ENCODE measurements around the gene USP24. TPM values are rescaled to one million over a fixed set of nuclear protein-coding genes. Genes with fewer than 3 reads are reported as not detected.
A peak's percentile ranks its signal among the peaks of the same experiment; 100 is the strongest.

USP24 gene, protein sequence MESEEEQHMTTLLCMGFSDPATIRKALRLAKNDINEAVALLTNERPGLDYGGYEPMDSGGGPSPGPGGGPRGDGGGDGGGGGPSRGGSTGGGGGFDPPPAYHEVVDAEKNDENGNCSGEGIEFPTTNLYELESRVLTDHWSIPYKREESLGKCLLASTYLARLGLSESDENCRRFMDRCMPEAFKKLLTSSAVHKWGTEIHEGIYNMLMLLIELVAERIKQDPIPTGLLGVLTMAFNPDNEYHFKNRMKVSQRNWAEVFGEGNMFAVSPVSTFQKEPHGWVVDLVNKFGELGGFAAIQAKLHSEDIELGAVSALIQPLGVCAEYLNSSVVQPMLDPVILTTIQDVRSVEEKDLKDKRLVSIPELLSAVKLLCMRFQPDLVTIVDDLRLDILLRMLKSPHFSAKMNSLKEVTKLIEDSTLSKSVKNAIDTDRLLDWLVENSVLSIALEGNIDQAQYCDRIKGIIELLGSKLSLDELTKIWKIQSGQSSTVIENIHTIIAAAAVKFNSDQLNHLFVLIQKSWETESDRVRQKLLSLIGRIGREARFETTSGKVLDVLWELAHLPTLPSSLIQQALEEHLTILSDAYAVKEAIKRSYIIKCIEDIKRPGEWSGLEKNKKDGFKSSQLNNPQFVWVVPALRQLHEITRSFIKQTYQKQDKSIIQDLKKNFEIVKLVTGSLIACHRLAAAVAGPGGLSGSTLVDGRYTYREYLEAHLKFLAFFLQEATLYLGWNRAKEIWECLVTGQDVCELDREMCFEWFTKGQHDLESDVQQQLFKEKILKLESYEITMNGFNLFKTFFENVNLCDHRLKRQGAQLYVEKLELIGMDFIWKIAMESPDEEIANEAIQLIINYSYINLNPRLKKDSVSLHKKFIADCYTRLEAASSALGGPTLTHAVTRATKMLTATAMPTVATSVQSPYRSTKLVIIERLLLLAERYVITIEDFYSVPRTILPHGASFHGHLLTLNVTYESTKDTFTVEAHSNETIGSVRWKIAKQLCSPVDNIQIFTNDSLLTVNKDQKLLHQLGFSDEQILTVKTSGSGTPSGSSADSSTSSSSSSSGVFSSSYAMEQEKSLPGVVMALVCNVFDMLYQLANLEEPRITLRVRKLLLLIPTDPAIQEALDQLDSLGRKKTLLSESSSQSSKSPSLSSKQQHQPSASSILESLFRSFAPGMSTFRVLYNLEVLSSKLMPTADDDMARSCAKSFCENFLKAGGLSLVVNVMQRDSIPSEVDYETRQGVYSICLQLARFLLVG (N-terminal part only)
- total RNA-seq (ENCODE audit: low replicate concordance) = 35.2 and 50.5 TPM in 2 replicates

GRCh38 chr1:55215194-55216021, at the start of gene USP24:
Gene USP24, minus strand, starts transcription at chr1:55215364. Its CDS starts 251 bp downstream, at chr1:55215113.
- Histone ChIP-seq H3K4me3 (peak within 1 kb of the TSS; percentile 79), H4K20me1 (ENCODE audit: low read depth) (peaks cover 41% of the 10 kb centered on the region), H3K9me3 (ENCODE audit: low read depth) (no peaks in the 10 kb centered on the region), H3K4me1 (peaks cover 49% of the 10 kb centered on the region), H3K79me2 (ENCODE audit: low read depth) (peaks cover 47% of the 10 kb centered on the region), H3K27me3 (peaks cover 10% of the 10 kb centered on the region), H3K27ac (peak within 1 kb of the TSS; percentile 95), H3K36me3 (no peaks in the 10 kb centered on the region), H2AFZ (replicated peaks) (peak within 1 kb of the TSS; percentile 71), H3K4me2 (peak within 1 kb of the TSS; percentile 99), H3F3A (ENCODE audit: low read depth) (peaks cover 40% of the 10 kb centered on the region), H3K9ac (peak within 1 kb of the TSS; percentile 67)
- Mint-ChIP-seq H3K27me3 (ENCODE audit: insufficient read depth, low read depth) (peaks cover 3% of the 10 kb centered on the region), H3K27ac (peak within 1 kb of the TSS; percentile 98), H3K36me3 (no peaks in the 10 kb centered on the region), H3K4me1 (peaks cover 59% of the 10 kb centered on the region), H3K9me3 (no peaks in the 10 kb centered on the region), H3K4me3 (peak within 1 kb of the TSS; percentile 96)
- TF ChIP-seq EZH2 (IDR thresholded peaks at IDR 0.05) = no peak
- TF ChIP-seq, protein P1, sequence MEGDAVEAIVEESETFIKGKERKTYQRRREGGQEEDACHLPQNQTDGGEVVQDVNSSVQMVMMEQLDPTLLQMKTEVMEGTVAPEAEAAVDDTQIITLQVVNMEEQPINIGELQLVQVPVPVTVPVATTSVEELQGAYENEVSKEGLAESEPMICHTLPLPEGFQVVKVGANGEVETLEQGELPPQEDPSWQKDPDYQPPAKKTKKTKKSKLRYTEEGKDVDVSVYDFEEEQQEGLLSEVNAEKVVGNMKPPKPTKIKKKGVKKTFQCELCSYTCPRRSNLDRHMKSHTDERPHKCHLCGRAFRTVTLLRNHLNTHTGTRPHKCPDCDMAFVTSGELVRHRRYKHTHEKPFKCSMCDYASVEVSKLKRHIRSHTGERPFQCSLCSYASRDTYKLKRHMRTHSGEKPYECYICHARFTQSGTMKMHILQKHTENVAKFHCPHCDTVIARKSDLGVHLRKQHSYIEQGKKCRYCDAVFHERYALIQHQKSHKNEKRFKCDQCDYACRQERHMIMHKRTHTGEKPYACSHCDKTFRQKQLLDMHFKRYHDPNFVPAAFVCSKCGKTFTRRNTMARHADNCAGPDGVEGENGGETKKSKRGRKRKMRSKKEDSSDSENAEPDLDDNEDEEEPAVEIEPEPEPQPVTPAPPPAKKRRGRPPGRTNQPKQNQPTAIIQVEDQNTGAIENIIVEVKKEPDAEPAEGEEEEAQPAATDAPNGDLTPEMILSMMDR (IDR thresholded peaks at IDR 0.05) = no peak
- TF ChIP-seq EZH2phosphoT487 (IDR thresholded peaks at IDR 0.05) = no peak
- peak; percentile 94 for DNase-seq (ENCODE audit: low spot score)

GRCh38 chr1:55262822-55263221, 47.7 kb upstream of the USP24 start:
- no peaks in the 10 kb centered on the region for H3K79me2 ChIP-seq (ENCODE audit: low read depth)
- no peaks in the 10 kb centered on the region for H3K9me3 ChIP-seq (ENCODE audit: low read depth)
- no peaks in the 10 kb centered on the region for H3K27me3 Mint-ChIP-seq (ENCODE audit: insufficient read depth, low read depth)
- H3K27ac ChIP-seq = no peak overlapping the region
- H3K36me3 ChIP-seq = no peaks in the 10 kb centered on the region
- H3K36me3 Mint-ChIP-seq = no peaks in the 10 kb centered on the region
- no peaks in the 10 kb centered on the region for H3K27me3 ChIP-seq
- H4K20me1 ChIP-seq (ENCODE audit: low read depth) = no peaks in the 10 kb centered on the region
- H3K4me3 ChIP-seq = no peak overlapping the region
- DNase-seq (ENCODE audit: low spot score) = no peak
- H3K4me1 ChIP-seq = peaks cover 11% of the 10 kb centered on the region
- H3F3A ChIP-seq (ENCODE audit: low read depth) = no peaks in the 10 kb centered on the region
- H3K27ac Mint-ChIP-seq = no peak overlapping the region
- no peak overlapping the region for H2AFZ ChIP-seq (replicated peaks)
- H3K9ac ChIP-seq = no peak overlapping the region
- H3K4me2 ChIP-seq = no peak overlapping the region
- H3K9me3 Mint-ChIP-seq = no peaks in the 10 kb centered on the region
- peaks cover 2% of the 10 kb centered on the region for H3K4me1 Mint-ChIP-seq
- H3K4me3 Mint-ChIP-seq = no peak overlapping the region
- no peak for TF ChIP-seq EZH2 (IDR thresholded peaks at IDR 0.05)
- no peak for TF ChIP-seq EZH2phosphoT487 (IDR thresholded peaks at IDR 0.05)
- TF ChIP-seq, protein P1 (IDR thresholded peaks at IDR 0.05) = no peak
